HEK293 (cell line): Measurements from ENCODE around the gene ABHD15.

Source experiments
- HIC1 ChIP-seq: fragments of 450-650 bp; formaldehyde crosslinking; IDR thresholded peaks from 2 replicates; pipeline ENCODE4 v1.5.1; 2016; ENCODE audit warnings: missing biosample characterization, missing genetic modification characterization
- KLF1 ChIP-seq: fragments of 450-650 bp; formaldehyde crosslinking; IDR thresholded peaks from 2 replicates; pipeline ENCODE4 v1.5.1; 2016; ENCODE audit warnings: missing biosample characterization, missing genetic modification characterization
- KLF7 ChIP-seq: fragments of 450-650 bp; formaldehyde crosslinking; IDR thresholded peaks from 2 replicates; pipeline ENCODE4 v1.5.1; 2016; ENCODE audit warnings: missing biosample characterization, missing genetic modification characterization, borderline replicate concordance
- REST ChIP-seq: fragments of 450-650 bp; formaldehyde crosslinking; IDR thresholded peaks from 2 replicates; pipeline ENCODE4 v1.5.1; 2016; ENCODE audit warnings: missing biosample characterization, missing genetic modification characterization
- WT1 ChIP-seq: fragments of 450-650 bp; formaldehyde crosslinking; IDR thresholded peaks from 2 replicates; pipeline ENCODE4 v1.5.1; 2016; ENCODE audit warnings: missing biosample characterization, missing genetic modification characterization
- ZBTB49 ChIP-seq: fragments of 450-650 bp; formaldehyde crosslinking; IDR thresholded peaks from 2 replicates; pipeline ENCODE4 v1.5.1; 2016; ENCODE audit warnings: missing biosample characterization, missing genetic modification characterization, low read depth
- ZIC2 ChIP-seq: fragments of 450-650 bp; formaldehyde crosslinking; IDR thresholded peaks from 2 replicates; pipeline ENCODE4 v1.5.1; 2016; ENCODE audit warnings: missing biosample characterization, missing genetic modification characterization
- ZNF112 ChIP-seq: fragments of 450-650 bp; formaldehyde crosslinking; IDR thresholded peaks from 2 replicates; pipeline ENCODE4 v1.5.0; 2017; ENCODE audit warnings: missing biosample characterization, missing genetic modification characterization
- ZNF175 ChIP-seq: fragments of 450-650 bp; formaldehyde crosslinking; IDR thresholded peaks from 2 replicates; pipeline ENCODE4 v1.5.1; 2016; ENCODE audit warnings: missing biosample characterization, missing genetic modification characterization
- ZNF184 ChIP-seq: fragments of 450-650 bp; IDR thresholded peaks from 2 replicates; pipeline ENCODE4 v1.5.1; 2018; ENCODE audit warnings: missing biosample characterization, mild to moderate bottlenecking, missing genetic modification characterization
- ZNF202 ChIP-seq: fragments of 450-650 bp; formaldehyde crosslinking; IDR thresholded peaks from 2 replicates; pipeline ENCODE4 v1.5.1; 2016; ENCODE audit warnings: missing biosample characterization, missing genetic modification characterization, borderline replicate concordance
- ZNF239 ChIP-seq: fragments of 450-650 bp; formaldehyde crosslinking; IDR thresholded peaks from 2 replicates; pipeline ENCODE4 v1.5.1; 2016; ENCODE audit warnings: missing biosample characterization, missing genetic modification characterization
- ZNF274 ChIP-seq, 2 experiments: fragments of 200-500 bp in 1 of 2; fragments of 450-650 bp in 1 of 2; sonication (Bioruptor generic) in 1 of 2; formaldehyde crosslinking in 1 of 2; IDR thresholded peaks; 2 replicates each; pipeline versions ENCODE4 v1.5.1 to v1.6.1; 2014 to 2016; ENCODE audit warnings: borderline replicate concordance in 1 of 2, inconsistent platforms in 1 of 2, low read length in 1 of 2, missing biosample characterization in 1 of 2, missing genetic modification characterization in 1 of 2
- ZNF292 ChIP-seq: fragments of 450-650 bp; formaldehyde crosslinking; IDR thresholded peaks from 2 replicates; pipeline ENCODE4 v1.5.1; 2016; ENCODE audit warnings: low read depth, missing biosample characterization, missing genetic modification characterization, borderline replicate concordance
- ZNF37A ChIP-seq: fragments of 450-650 bp; IDR thresholded peaks from 2 replicates; pipeline ENCODE4 v1.5.1; 2018; ENCODE audit warnings: missing biosample characterization, missing genetic modification characterization
- ZNF426 ChIP-seq: fragments of 450-650 bp; formaldehyde crosslinking; IDR thresholded peaks from 2 replicates; pipeline ENCODE4 v1.5.1; 2017; ENCODE audit warnings: missing biosample characterization, missing genetic modification characterization, mild to moderate bottlenecking, inconsistent platforms, moderate library complexity
- ZNF501 ChIP-seq: fragments of 450-650 bp; formaldehyde crosslinking; IDR thresholded peaks from 2 replicates; pipeline ENCODE4 v1.5.1; 2016; ENCODE audit warnings: missing biosample characterization, missing genetic modification characterization
- ZNF513 ChIP-seq: fragments of 450-650 bp; IDR thresholded peaks from 2 replicates; pipeline ENCODE4 v1.5.1; 2018; ENCODE audit warnings: missing biosample characterization, missing genetic modification characterization
- ZNF558 ChIP-seq: fragments of 450-650 bp; formaldehyde crosslinking; IDR thresholded peaks from 2 replicates; pipeline ENCODE4 v1.5.1; 2016; ENCODE audit warnings: missing biosample characterization, missing genetic modification characterization
- ZNF776 ChIP-seq: fragments of 450-650 bp; formaldehyde crosslinking; IDR thresholded peaks from 2 replicates; pipeline ENCODE4 v1.5.0; 2017; ENCODE audit warnings: missing biosample characterization, missing genetic modification characterization, borderline replicate concordance
- ZNF792 ChIP-seq: fragments of 450-650 bp; formaldehyde crosslinking; IDR thresholded peaks from 2 replicates; pipeline ENCODE4 v1.5.1; 2016; ENCODE audit warnings: missing biosample characterization, missing genetic modification characterization
- ZSCAN18 ChIP-seq: fragments of 450-650 bp; formaldehyde crosslinking; IDR thresholded peaks from 2 replicates; pipeline ENCODE4 v1.5.1; 2016; ENCODE audit warnings: missing biosample characterization, missing genetic modification characterization

ABHD15 gene

GRCh38 chr17:29567554-29568330, 905 bp upstream of the ABHD15 start (continued):
- TF ChIP-seq ZNF292 (tag by site-specific recombination): no peak
- no peak for TF ChIP-seq REST (tag by site-specific recombination)
- TF ChIP-seq ZNF792 (tag by site-specific recombination): no peak; the same call in 1 of the 2 replicates
- no peak for TF ChIP-seq ZNF239 (tag by site-specific recombination)
- no peak for TF ChIP-seq ZBTB49 (tag by site-specific recombination)
- no peak for TF ChIP-seq ZNF37A
- TF ChIP-seq KLF7 (tag by site-specific recombination): 0 out of 2 replicates have a peak, but pooled peaks have one; percentile 41
- TF ChIP-seq KLF1: no peak; the same call in 1 of the 2 replicates
- TF ChIP-seq ZIC2 (tag by site-specific recombination): peak; percentile 90
- TF ChIP-seq ZNF426: no peak
- no peak for TF ChIP-seq ZNF274 (IDR thresholded peaks at IDR 0.05; ENCODE audit: low read length)
- TF ChIP-seq ZNF274 (tag by site-specific recombination; IDR thresholded peaks at IDR 0.05; ENCODE audit: borderline replicate concordance): no peak
- TF ChIP-seq ZNF112: no peak
- TF ChIP-seq ZNF202 (tag by site-specific recombination): no peak
- no peak for TF ChIP-seq ZNF513 (tag by site-specific recombination)
- TF ChIP-seq ZNF558 (tag by site-specific recombination): no peak
- TF ChIP-seq ZNF501 (tag by site-specific recombination): no peak
- no peak for TF ChIP-seq ZNF184 (tag by site-specific recombination)
- no peak; the same call in 1 of the 2 replicates for TF ChIP-seq HIC1 (tag by site-specific recombination)
- no peak for TF ChIP-seq WT1
- TF ChIP-seq ZNF776 (tag by site-specific recombination): no peak
- no peak for TF ChIP-seq ZSCAN18
- no peak for TF ChIP-seq ZNF175 (tag by site-specific recombination)
